GM19395 (cell line): ENCODE data around the gene TBATA.
"Not testable (repeated sequence)": the region's sequence is repeated elsewhere in the genome, so short reads cannot be mapped to it uniquely, and the experiment has no call there.

Experiments
- ATAC-seq: cut with Tn5 transposase; IDR thresholded peaks from one replicate; pipeline ENCODE4 v1.9.1; 2021; ENCODE audit warnings: mild to moderate bottlenecking, moderate library complexity; ENCODE audit not compliant: unreplicated experiment

Gene TBATA

GRCh38 chr10:70779511-70780369, 5.4 kb downstream of the TBATA start:
- no peak for ATAC-seq

- no peak for ATAC-seq
These were observed 6.1 kb downstream of the TBATA start for GRCh38 chr10:70779088-70779487.

- ATAC-seq, result no peak
These were observed 6.8 kb downstream of the TBATA start for GRCh38 chr10:70778267-70778924.

- no peak for ATAC-seq
These were observed 7.9 kb downstream of the TBATA start for GRCh38 chr10:70777063-70777875.

- no peak for ATAC-seq
These were observed 8.6 kb downstream of the TBATA start for GRCh38 chr10:70776455-70777005.

GRCh38 chr10:70775679-70776454, 9.3 kb downstream of the TBATA start:
- no peak for ATAC-seq

- no peak for ATAC-seq
These were observed 10.1 kb downstream of the TBATA start for GRCh38 chr10:70774810-70775678.

GRCh38 chr10:70773965-70774809, 11.0 kb downstream of the TBATA start:
- ATAC-seq, result no peak

- no peak for ATAC-seq
These were observed 11.7 kb downstream of the TBATA start for GRCh38 chr10:70773461-70773860.

GRCh38 chr10:70772627-70773026, 12.6 kb downstream of the TBATA start:
- no peak for ATAC-seq

GRCh38 chr10:70771311-70772194, 13.6 kb downstream of the TBATA start:
- ATAC-seq, result no peak

- ATAC-seq, result not testable (repeated sequence)
These were observed 14.7 kb downstream of the TBATA start for GRCh38 chr10:70770516-70770915.

- ATAC-seq, result no peak
These were observed 15.2 kb downstream of the TBATA start for GRCh38 chr10:70770001-70770400.

GRCh38 chr10:70769121-70769520, 16.1 kb downstream of the TBATA start:
- no peak for ATAC-seq

- not testable (repeated sequence) for ATAC-seq
These were observed 17.0 kb downstream of the TBATA start for GRCh38 chr10:70768026-70768685.

GRCh38 chr10:70765794-70766594, 19.2 kb downstream of the TBATA start:
- ATAC-seq, result no peak
